CD4-positive, alpha-beta T cell treated with Interleukin-17A for 1 hour (primary cell): Measurements from ENCODE around the gene BICRAL.
A peak's percentile ranks its signal among the peaks of the same experiment; 100 is the strongest.
"Not testable (repeated sequence)": the region's sequence is repeated elsewhere in the genome, so short reads cannot be mapped to it uniquely, and the experiment has no call there.

Experiments used
- DNase-seq: peaks from one replicate; pipeline ENCODE4 v3.0.0-alpha.2; 2020

Gene BICRAL

DNA sequence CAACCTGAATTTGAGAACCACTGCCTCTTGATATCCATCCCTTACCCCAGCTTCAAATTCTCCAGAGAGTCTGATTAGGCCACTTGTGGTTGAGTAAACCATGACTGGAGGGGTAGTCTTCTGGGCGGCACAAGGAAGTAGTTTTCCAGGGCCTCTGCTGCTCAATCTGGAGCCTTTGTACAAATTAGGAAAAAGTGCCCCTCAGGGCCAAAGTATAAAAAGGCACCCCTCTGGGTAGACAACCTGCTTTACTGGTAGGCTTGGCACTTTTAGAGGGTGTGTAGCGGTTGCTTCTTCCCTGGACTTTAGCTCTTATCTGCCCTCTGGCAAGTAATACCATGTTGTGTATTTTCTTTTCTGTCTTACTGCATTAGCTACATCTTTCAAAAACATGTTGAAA is 64.7 kb downstream of the BICRAL start:
- DNase-seq, result no peak

DNA sequence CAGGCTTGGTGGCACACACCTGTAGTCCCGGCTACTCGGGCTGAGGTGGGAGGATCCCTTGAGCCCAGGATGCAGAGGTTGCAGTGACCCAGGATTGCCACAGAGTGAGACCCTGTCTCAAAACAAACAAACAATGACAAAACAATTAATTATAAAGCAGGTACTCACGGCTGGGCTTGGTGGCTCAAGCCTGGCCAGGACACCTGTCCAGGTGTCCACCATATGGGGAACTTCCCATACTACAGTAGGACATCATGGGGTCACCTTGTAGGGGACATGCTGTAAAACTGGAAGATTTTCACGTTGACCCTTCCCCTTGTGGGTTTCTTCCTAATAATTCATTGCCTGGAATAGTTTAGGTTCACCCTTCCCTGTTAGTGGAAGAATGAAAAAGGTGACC is 66.8 kb downstream of the BICRAL start:
- no peak for DNase-seq

DNA sequence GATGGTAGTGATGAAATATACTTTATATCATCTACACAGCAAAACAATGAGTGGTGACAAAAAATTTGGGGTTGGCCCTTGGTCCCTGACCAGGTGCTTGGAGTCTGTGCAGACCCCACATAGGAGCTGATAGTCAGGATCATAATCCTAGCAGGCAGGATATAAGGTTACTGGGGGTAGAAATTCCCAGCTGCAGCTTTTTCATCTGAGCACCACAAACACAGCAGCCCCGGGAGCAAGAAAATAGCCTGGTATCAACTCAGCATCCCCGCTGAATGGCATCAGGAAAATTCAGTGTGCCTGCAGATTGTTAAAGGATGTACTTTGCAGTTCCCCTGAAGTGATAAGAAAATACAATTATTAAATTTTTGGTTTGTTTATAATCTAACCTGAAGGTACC is 69.7 kb downstream of the BICRAL start:
- DNase-seq, result no peak

GRCh38 chr6:42860036-42860435 is 78.2 kb downstream of the BICRAL start:
- DNase-seq, result no peak

GRCh38 chr6:42860481-42860880 is 78.6 kb downstream of the BICRAL start:
- no peak for DNase-seq

DNA sequence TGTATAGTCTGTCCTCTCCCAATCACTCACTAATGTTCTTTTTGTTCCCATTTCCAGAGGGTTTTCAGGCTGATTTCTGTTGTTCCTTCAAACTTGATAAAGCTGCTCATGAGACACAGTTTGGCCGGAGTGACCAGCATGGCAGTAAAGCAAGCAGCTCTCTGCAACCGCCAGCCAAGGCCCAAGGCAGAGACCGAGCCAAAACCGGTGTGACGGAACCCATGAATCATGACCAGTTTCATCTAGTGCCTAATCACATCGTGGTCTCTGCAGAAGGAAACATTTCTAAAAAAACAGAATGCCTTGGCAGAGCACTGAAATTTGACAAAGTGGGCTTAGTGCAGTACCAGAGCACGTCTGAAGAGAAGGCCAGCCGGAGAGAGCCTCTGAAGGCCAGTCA is 82.8 kb downstream of the BICRAL start:
- no peak for DNase-seq

DNA sequence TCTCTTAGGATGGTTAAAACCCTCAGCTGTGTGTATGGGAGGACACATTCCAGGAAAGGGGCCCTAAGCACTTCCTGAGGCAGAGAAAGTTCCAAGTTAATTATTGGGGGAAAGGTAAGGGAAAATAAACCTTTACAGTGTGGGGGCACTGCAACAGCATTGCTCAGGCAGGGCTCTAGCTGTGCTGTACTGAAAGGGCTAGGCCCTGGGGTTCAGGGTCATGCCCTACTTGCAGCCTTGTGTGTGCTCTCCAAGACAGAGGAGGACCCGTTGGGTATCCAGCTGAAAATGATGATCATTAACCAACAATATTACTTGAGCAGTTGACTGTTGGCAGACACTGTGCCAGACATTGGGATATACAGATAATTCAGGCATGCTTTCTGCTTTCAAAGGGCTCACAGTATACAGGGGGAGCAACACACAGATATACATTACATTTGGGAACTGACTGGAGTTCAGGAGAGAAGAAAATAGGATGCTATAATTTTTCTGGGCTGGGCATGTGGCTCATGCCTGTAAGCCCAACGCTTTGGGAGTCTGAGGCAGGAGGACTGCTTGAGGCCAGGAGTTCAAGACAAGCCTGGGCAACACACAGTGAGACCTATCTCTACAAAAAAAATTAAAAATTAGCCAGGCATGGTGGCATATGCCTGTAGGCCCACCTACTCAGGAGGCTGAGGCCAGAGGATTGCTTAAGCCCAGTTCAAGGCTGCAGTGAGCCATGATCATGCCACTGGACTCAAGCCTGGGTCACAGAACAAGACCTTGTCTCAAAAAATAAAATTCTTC is 88.5 kb downstream of the BICRAL start:
- DNase-seq, result no peak

DNA sequence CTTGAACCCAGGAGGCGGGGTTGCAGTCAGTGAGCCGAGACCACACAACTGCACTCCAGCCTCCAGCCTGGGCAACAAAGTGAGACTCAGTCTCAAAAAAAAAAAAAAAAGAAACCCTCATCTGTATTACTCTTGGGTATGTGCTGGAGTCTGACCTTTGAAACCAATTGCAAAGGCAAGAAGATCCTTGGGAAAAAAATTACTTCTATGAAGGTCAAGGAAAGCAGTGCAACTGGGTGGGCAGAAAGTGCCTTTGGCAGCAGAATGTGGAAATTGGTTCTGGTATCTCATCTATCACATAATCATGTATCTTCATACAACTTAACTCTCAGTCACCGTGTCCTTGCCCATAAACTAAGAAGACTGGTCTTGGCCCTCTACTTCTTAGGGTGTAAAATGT is 89.9 kb downstream of the BICRAL start:
- no peak for DNase-seq

DNA sequence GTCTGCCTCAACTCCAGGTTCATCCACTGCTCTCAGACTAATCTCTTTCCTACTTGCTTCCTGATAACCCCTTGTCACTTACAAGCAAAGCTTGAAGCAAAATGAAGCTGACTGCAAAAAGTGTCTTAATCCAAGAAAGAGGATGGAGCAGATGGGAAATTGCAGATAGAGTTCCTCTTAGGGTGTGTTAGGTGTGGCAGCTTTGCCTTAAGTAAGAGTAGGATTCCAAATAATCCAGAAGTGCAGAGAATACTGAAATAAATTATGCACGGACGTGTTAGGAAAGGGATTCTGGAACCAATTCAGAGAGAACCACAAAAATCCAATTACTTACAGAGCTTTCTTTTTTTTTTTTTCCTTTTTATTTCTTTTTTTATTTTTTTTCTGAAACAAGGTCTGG is 91.5 kb downstream of the BICRAL start:
- no peak for DNase-seq

DNA sequence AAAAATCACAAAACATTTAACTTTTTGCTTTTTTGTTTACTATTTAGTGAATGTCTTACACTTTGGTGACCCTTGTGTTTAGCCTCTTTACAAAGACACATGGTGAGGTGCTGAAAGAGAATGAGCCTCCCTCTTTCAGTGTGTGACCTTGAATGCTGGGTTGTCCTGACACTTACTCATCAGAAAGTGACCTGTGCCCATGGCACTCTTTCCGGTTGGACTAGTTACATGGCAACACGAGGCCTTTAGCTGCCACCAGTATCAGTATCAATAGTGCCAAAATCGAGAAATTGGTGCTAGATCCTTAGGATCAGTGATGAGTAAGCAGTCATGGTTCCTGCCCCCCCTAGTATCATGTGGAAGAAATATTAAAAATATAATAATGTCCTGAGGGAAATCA is 95.8 kb downstream of the BICRAL start:
- no peak for DNase-seq

- DNase-seq, result peak; percentile 91
Measured at GRCh38 chr6:42879372-42880239, 97.8 kb downstream of the BICRAL start, which contains the start of gene RPL7L1. Gene RPL7L1 (plus strand): TSS chr6:42879616. CDS start chr6:42879911, 295 bp downstream.

DNA sequence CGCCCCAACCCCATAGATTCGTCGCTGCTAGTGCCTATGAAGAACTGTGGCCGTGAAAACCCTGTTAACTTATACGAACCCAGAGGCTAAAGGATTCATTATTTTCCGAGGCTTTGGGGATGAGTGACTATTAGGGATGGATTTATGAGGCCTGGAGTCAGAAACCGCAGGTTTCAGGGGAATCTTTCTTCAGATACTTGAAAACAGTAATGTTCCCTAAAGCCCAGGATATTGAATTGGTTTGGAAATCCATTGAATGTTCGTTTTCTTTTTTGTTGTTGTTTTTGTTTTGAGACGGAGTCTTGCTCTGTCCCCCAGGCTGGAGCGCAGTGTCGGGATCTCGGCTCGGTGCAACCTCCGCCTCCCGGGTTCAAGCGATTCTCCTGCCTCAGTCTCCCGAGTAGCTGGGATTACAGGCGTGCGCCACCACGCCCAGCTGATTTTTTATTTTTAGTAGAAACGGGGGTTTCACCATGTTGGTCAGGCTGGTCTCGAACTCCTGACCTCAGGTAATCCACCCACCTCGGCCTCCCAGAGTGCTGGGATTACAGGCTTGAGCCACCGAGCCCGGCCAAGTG is 98.5 kb downstream of the BICRAL start:
- not testable (repeated sequence) for DNase-seq

DNA sequence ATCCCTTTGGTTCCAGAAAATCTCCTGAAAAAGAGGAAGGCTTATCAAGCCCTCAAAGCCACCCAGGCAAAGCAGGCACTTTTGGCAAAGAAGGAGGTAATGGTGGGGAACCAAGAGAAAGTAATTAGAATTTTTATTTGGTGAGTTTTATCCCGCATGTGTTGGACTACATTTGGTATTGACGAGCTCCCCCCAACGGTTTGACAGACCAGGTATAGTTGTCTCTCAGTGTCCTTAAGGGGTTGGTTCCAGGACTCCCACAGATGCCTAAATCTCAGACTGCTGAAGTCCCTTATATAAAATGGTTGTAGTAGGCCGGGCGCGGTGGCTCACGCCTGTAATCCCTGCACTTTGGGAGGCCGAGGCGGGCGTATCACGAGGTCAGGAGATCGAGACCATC is 99.0 kb downstream of the BICRAL start:
- peak; percentile 13 for DNase-seq

DNA sequence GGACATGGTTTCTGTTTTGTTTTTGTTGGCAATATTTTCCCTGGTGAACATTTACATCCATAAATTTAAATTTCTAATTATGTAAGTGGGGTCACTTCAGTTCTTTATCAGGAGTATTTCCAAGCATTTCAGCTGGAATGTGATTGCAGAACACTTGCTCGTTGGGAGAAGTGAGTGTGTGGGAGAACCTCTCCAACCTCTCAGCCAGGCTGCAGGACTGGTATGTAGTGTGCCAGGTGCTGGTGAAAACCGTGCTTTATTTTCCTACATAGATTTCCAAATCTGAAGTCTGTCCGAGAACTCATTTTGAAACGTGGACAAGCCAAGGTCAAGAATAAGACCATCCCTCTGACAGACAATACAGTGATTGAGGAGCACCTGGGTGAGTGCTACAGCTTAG is 103.8 kb downstream of the BICRAL start:
- no peak for DNase-seq

DNA sequence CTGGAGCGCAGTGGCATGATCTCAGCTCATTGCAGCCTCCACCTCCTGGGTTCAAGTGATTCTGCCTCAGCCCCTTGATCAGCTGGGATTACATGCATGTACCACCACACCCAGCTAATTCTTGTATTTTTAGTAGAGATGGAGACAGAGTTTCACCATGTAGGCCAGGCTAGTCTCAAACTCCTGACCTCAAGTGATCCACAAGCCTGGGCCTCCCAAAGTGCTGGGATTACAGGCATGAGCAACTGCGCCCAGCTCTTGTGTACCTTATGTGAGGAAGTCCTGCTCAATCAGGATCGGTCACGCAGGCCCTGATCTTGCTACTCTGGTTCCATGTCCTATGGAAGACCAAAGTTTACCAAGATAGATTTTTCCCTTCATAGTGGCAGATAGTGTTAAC is 106.3 kb downstream of the BICRAL start:
- not testable (repeated sequence) for DNase-seq

DNA sequence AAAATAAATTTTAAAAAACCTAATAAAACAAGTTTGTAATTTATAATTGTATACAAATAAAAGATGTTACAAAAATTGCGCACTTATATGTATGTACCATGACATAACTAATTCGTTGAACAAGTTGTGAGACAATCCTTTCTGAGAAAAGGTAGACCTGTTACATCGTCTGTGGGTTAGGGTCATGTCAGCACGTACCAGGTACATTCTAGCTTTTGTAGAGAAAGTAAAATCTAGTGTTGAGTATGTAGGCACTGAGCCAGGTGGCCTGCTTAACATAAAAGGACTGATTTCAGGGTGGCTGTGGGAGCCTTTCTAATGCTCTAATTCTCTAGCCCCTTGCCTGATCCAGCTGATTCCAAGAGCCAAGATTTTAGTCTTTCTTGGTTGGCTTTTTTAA is 108.0 kb downstream of the BICRAL start:
- peak; percentile 12 for DNase-seq

GRCh38 chr6:42890311-42891198 is 108.7 kb downstream of the BICRAL start:
- DNase-seq, result peak; percentile 92

- DNase-seq, result no peak
Measured at GRCh38 chr6:42891199-42891722, 109.4 kb downstream of the BICRAL start.

GRCh38 chr6:42894041-42894828 is 112.4 kb downstream of the BICRAL start:
- not testable (repeated sequence) for DNase-seq

DNA sequence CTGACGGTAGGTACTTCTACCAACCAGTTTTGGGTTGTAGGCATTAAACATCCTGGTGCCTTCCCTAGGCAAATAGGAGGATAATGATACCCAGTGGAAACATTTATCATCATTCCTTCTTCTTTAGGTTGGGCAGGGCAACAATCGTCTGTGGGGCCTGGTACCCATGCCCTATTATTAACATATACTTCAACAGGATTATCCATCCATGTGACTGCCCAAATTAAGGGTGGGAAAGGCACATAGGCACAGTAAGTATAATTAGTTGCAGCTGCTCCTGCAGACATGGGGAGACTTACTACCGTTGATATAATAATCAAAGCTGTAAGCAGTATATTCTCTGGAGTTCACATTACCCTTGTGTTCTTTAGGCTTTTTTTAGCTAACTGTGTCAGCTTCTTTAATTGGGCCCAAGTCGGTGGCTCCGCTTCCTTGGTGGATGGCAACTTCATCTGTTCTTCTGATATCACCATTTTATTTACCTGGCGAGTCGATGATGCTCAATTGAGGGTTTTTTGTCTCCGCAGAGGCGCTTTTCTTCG is 114.4 kb downstream of the BICRAL start:
- DNase-seq, result no peak

GRCh38 chr6:42898891-42899361 is 117.1 kb downstream of the BICRAL start:
- DNase-seq, result peak; percentile 84
